Activated T-cell treated with anti-CD3 and anti-CD28 coated beads, Interleukin-2, amount 50 U/mL, for 24 hours (primary cell): Measurements from ENCODE around the gene KDM6A.
"Not testable (repeated sequence)": the region's sequence is repeated elsewhere in the genome, so short reads cannot be mapped to it uniquely, and the experiment has no call there.

Experiments used
- DNase-seq: peaks from one replicate; pipeline ENCODE4 v3.0.0-alpha.2; 2020
- H3K27ac Mint-ChIP-seq: 2 replicates; pipeline ENCODE4 v1.8.0; 2020; ENCODE audit warnings: mild to moderate bottlenecking, mixed read lengths
- H3K27me3 Mint-ChIP-seq: 2 replicates; pipeline ENCODE4 v1.8.0; 2020; ENCODE audit warnings: mixed read lengths
- H3K36me3 Mint-ChIP-seq: 2 replicates; pipeline ENCODE4 v1.8.0; 2020; ENCODE audit warnings: low read depth, mixed read lengths
- H3K4me1 Mint-ChIP-seq: 2 replicates; pipeline ENCODE4 v1.8.0; 2020; ENCODE audit warnings: low read depth, mixed read lengths
- H3K4me3 Mint-ChIP-seq: 2 replicates; pipeline ENCODE4 v1.8.0; 2020; ENCODE audit warnings: mild to moderate bottlenecking, moderate library complexity, mixed read lengths
- H3K9me3 Mint-ChIP-seq: 2 replicates; pipeline ENCODE4 v1.8.0; 2020; ENCODE audit warnings: mixed read lengths

KDM6A gene

GRCh38 chrX:44978976-44979375, 106.0 kb downstream of the KDM6A start:
- no peaks in the 10 kb centered on the region for H3K27me3 Mint-ChIP-seq
- H3K9me3 Mint-ChIP-seq = peaks cover 20% of the 10 kb centered on the region
- H3K4me3 Mint-ChIP-seq = no peak overlapping the region
- no peak overlapping the region for H3K27ac Mint-ChIP-seq
- H3K4me1 Mint-ChIP-seq = peaks cover 42% of the 10 kb centered on the region
- peaks cover 67% of the 10 kb centered on the region for H3K36me3 Mint-ChIP-seq
- DNase-seq = no peak

GRCh38 chrX:44980403-44980802, 107.4 kb downstream of the KDM6A start:
- H3K27ac Mint-ChIP-seq = no peak overlapping the region
- H3K27me3 Mint-ChIP-seq = no peaks in the 10 kb centered on the region
- peaks cover 60% of the 10 kb centered on the region for H3K36me3 Mint-ChIP-seq
- H3K9me3 Mint-ChIP-seq = peaks cover 11% of the 10 kb centered on the region
- no peak for DNase-seq
- peaks cover 30% of the 10 kb centered on the region for H3K4me1 Mint-ChIP-seq
- H3K4me3 Mint-ChIP-seq = no peak overlapping the region

- Mint-ChIP-seq H3K36me3 (peaks cover 59% of the 10 kb centered on the region), H3K9me3 (peaks cover 10% of the 10 kb centered on the region), H3K27ac (no peak overlapping the region), H3K27me3 (no peaks in the 10 kb centered on the region), H3K4me3 (no peak overlapping the region), H3K4me1 (peaks cover 31% of the 10 kb centered on the region)
- DNase-seq = no peak
Measured at GRCh38 chrX:44980883-44981282, 107.9 kb downstream of the KDM6A start.

GRCh38 chrX:44989995-44990770, 117.2 kb downstream of the KDM6A start:
- peaks cover 65% of the 10 kb centered on the region for H3K36me3 Mint-ChIP-seq
- H3K4me1 Mint-ChIP-seq = peaks cover 55% of the 10 kb centered on the region
- no peak for DNase-seq
- H3K27me3 Mint-ChIP-seq = no peaks in the 10 kb centered on the region
- peaks cover 7% of the 10 kb centered on the region for H3K9me3 Mint-ChIP-seq
- no peak overlapping the region for H3K4me3 Mint-ChIP-seq
- H3K27ac Mint-ChIP-seq = no peak overlapping the region

GRCh38 chrX:44992775-44993174, 119.8 kb downstream of the KDM6A start:
- no peak for DNase-seq
- Mint-ChIP-seq H3K4me3 (no peak overlapping the region), H3K27ac (peak overlapping the region; percentile 33), H3K9me3 (peaks cover 3% of the 10 kb centered on the region), H3K36me3 (peaks cover 54% of the 10 kb centered on the region), H3K27me3 (no peaks in the 10 kb centered on the region), H3K4me1 (peaks cover 69% of the 10 kb centered on the region)

- Mint-ChIP-seq H3K27ac (peak overlapping the region; percentile 58), H3K9me3 (no peaks in the 10 kb centered on the region), H3K4me3 (no peak overlapping the region), H3K27me3 (no peaks in the 10 kb centered on the region), H3K36me3 (peaks cover 52% of the 10 kb centered on the region), H3K4me1 (peaks cover 75% of the 10 kb centered on the region)
- DNase-seq = no peak
Measured at GRCh38 chrX:44996277-44996676, 123.3 kb downstream of the KDM6A start.

- Mint-ChIP-seq H3K27ac (peak overlapping the region; percentile 27), H3K4me1 (peaks cover 80% of the 10 kb centered on the region), H3K27me3 (no peaks in the 10 kb centered on the region), H3K9me3 (no peaks in the 10 kb centered on the region), H3K36me3 (peaks cover 51% of the 10 kb centered on the region), H3K4me3 (no peak overlapping the region)
- no peak for DNase-seq
Measured at GRCh38 chrX:44997282-44997812, 124.4 kb downstream of the KDM6A start.

- Mint-ChIP-seq H3K36me3 (peaks cover 46% of the 10 kb centered on the region), H3K27me3 (no peaks in the 10 kb centered on the region), H3K4me3 (no peak overlapping the region), H3K4me1 (peaks cover 76% of the 10 kb centered on the region), H3K9me3 (no peaks in the 10 kb centered on the region), H3K27ac (peak overlapping the region; percentile 27)
- no peak for DNase-seq
Measured at GRCh38 chrX:44997888-44998287, 124.9 kb downstream of the KDM6A start.

- not testable (repeated sequence) for H3K4me3 Mint-ChIP-seq, H3K9me3 Mint-ChIP-seq, H3K27me3 Mint-ChIP-seq, DNase-seq
- peaks cover 77% of the 10 kb centered on the region for H3K4me1 Mint-ChIP-seq
- H3K27ac Mint-ChIP-seq = peak overlapping the region; percentile 62
- H3K36me3 Mint-ChIP-seq = peaks cover 39% of the 10 kb centered on the region
Measured at GRCh38 chrX:44999237-44999636, 126.2 kb downstream of the KDM6A start.

GRCh38 chrX:44999872-45000271, 126.9 kb downstream of the KDM6A start:
- H3K27ac Mint-ChIP-seq = peak overlapping the region; percentile 62

GRCh38 chrX:45001048-45001447, 128.1 kb downstream of the KDM6A start:
- H3K4me3 Mint-ChIP-seq = peak overlapping the region; percentile 63
- peaks cover 47% of the 10 kb centered on the region for H3K36me3 Mint-ChIP-seq
- peaks cover 5% of the 10 kb centered on the region for H3K9me3 Mint-ChIP-seq
- no peak for DNase-seq
- peak overlapping the region; percentile 87 for H3K27ac Mint-ChIP-seq
- no peaks in the 10 kb centered on the region for H3K27me3 Mint-ChIP-seq
- H3K4me1 Mint-ChIP-seq = peaks cover 76% of the 10 kb centered on the region

More at GRCh38 chrX:44999872-45000271, 126.9 kb downstream of the KDM6A start:
- not testable (repeated sequence) for H3K4me3 Mint-ChIP-seq, H3K9me3 Mint-ChIP-seq, DNase-seq, H3K27me3 Mint-ChIP-seq
- H3K4me1 Mint-ChIP-seq = peaks cover 77% of the 10 kb centered on the region
- peaks cover 39% of the 10 kb centered on the region for H3K36me3 Mint-ChIP-seq

- peaks cover 11% of the 10 kb centered on the region for H3K9me3 Mint-ChIP-seq
Measured at GRCh38 chrX:45003085-45003484, 130.1 kb downstream of the KDM6A start.

GRCh38 chrX:45006002-45006800, 133.2 kb downstream of the KDM6A start:
- no peaks in the 10 kb centered on the region for H3K27me3 Mint-ChIP-seq
- DNase-seq = no peak
- peak overlapping the region; percentile 83 for H3K27ac Mint-ChIP-seq
- peaks cover 11% of the 10 kb centered on the region for H3K9me3 Mint-ChIP-seq
- H3K36me3 Mint-ChIP-seq = peaks cover 46% of the 10 kb centered on the region
- H3K4me3 Mint-ChIP-seq = no peak overlapping the region
- peaks cover 65% of the 10 kb centered on the region for H3K4me1 Mint-ChIP-seq

More at GRCh38 chrX:45003085-45003484, 130.1 kb downstream of the KDM6A start:
- H3K4me1 Mint-ChIP-seq = peaks cover 73% of the 10 kb centered on the region
- DNase-seq = no peak
- peaks cover 52% of the 10 kb centered on the region for H3K36me3 Mint-ChIP-seq
- no peak overlapping the region for H3K4me3 Mint-ChIP-seq
- H3K27ac Mint-ChIP-seq = no peak overlapping the region
- no peaks in the 10 kb centered on the region for H3K27me3 Mint-ChIP-seq

- Mint-ChIP-seq H3K27me3 (no peaks in the 10 kb centered on the region), H3K36me3 (peaks cover 54% of the 10 kb centered on the region), H3K4me1 (peaks cover 65% of the 10 kb centered on the region), H3K4me3 (no peak overlapping the region), H3K9me3 (peaks cover 11% of the 10 kb centered on the region), H3K27ac (peak overlapping the region; percentile 29)
- no peak for DNase-seq
Measured at GRCh38 chrX:45007598-45007997, 134.6 kb downstream of the KDM6A start.
